GM10847 (cell line): ENCODE measurements around the gene MSN.

Experiments
- POLR2A ChIP-seq: IDR thresholded peaks from 2 replicates; pipeline ENCODE4 v1.6.1; 2011; ENCODE audit not compliant: insufficient read length; ENCODE audit errors: extremely low read depth

MSN gene

GRCh38 chrX:65696613-65697012 is 29.2 kb downstream of the MSN start:
- no peak for TF ChIP-seq POLR2A

GRCh38 chrX:65697211-65697641 is 29.8 kb downstream of the MSN start:
- no peak for TF ChIP-seq POLR2A

DNA sequence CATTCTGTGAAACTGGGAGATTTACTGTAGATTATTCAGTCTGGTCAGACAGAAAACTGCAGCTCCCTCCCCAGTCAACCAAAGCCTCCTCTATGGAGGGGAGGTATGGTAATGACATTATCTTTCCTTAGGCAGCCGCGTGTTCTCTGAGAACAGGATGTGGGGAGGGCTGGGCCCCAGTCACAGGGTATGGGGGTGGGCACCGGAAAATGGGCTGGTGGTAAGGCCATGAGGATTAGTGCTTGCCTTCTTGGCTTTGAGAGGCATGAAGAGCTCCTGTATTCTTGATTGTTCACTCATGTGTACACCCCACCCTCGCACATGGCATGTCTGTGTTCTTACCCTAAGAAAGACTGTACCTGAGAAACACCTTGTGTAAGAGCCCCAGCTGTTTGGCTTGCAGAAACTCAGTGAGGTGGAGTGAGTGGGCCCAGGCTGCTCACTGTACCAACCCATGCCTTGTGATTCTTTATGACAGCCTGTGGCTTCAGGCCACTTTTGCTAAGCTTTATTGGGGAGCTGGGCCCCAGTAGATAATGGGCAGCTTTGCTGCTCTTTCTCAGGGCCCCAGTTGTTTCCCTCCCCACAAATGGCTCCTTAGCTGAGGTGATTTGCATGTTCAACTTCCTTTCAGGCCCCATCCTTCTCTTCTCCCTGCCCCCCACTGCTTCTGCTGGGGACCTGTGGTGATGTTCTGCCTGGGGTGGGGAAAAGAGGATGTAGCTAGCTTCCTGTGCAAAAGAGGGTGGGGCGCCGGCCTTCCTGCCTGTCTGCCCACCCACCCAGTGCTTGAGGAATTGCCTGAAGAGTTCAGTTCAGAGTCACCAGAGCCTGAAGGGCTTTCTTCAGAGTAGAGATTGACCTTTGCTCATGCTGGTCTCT is 30.7 kb downstream of the MSN start:
- TF ChIP-seq POLR2A: peak; percentile 18

- TF ChIP-seq POLR2A: no peak
Observed at GRCh38 chrX:65702956-65703355, 35.5 kb downstream of the MSN start.

- no peak for TF ChIP-seq POLR2A
Observed at GRCh38 chrX:65705439-65705838, 38.0 kb downstream of the MSN start.

DNA sequence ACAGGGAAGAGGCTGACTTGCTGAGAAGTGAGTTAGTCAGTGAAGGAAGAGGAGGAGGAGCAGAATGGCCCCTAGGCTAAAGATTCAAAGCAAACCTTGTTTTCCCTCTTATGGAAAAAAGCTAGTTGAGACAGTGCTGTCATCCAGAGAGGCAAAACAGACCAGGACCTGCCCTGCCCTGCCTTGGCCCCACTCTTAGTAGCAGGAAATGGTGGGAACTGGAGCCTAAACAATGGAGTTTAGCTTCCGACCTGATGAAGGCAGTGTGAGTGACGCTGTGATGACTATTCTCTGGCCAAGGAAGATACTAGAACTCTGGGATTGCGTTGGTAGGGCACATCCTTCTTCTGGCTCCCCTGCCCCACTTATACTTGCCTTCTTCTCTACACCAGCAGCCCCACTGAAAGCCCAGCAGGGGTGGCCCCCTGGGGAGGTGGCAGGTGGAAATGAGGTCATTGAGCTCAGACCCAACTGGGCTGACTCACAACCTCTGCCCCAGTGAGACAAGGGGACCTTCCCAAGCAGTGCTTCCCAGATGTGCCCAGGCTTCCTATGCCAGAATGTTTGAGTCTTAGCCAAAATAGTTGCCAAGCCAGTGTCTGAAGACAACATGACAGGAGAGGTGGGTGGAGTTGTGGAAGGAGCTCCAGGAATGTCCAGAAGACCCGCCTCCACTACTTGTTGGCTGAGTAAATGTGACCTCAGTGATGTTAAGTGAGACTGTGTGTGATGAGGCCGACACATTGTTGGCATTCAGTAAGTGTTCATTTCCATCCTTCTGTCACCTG is 38.8 kb downstream of the MSN start:
- no peak for TF ChIP-seq POLR2A

DNA sequence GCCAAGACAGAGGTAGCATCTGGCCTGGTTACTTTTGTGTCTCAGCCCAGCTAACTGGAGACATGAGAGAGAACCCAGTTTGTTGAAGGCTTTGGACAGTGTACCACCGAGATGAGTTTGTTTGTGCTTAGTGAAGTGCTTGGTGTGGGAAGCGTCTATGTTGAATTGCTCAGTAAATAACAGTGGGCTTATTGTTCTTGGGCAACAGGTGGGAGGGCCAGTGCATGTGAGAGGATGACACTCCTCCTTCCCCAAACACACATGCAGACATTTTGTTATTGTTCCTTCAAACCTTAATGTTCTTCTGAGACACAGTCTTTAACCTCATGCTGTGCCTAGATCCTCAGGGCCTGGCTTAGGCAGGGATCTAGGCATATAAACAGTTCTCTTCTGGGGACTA is 39.7 kb downstream of the MSN start:
- TF ChIP-seq POLR2A: no peak

- TF ChIP-seq POLR2A: no peak
Observed at GRCh38 chrX:65712005-65712806, 44.8 kb downstream of the MSN start.

- no peak for TF ChIP-seq POLR2A
Observed at GRCh38 chrX:65718538-65718937, 51.1 kb downstream of the MSN start.

DNA sequence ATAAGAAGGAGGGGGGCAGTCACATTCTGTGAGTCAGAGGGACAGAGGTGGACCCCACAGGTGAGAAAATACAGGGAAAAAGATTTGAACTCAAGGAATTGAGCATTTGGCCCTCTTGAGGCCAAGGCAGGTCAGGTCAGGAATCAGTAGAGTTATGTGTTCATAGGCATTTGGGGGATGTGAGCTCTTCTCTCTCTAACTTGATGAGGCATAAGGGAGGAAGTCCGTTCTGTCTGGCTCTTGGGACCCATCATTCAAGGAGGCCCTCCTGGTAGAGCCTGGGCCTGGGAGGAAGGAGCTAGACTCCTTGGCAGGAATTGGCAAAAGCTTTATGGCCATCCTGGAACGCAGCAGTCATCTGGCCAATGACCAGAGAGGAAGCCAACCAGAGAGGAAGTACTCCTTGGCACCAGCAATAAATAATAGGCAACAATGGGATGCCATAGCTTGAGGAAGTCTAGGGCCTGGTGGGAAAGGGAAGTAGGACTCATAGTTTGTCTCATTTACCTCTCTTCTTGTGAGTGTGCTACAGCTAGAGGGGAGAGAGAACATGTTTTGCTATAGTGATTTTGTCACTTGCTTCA is 53.0 kb downstream of the MSN start:
- TF ChIP-seq POLR2A: no peak

GRCh38 chrX:65723706-65724105 is 56.3 kb downstream of the MSN start:
- no peak for TF ChIP-seq POLR2A

DNA sequence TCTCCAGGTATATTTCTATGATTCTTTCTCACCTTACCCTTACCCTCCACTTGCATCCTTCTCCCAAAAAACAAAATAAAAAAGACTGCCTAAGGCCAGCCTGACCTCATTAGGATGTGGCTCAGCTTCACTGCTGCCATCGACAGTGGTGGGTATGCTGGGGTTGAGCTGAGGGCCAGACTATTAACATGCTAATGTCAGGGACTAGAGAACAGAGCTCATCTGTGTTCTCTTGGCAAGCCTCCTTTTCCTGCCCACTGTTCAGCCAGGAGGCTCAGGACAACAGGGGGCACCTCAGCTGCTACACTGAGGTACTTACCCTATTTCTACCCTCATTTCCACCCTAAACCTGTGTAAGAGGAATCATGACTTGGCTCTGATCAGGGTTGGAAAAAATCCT is 59.3 kb downstream of the MSN start:
- no peak for TF ChIP-seq POLR2A

DNA sequence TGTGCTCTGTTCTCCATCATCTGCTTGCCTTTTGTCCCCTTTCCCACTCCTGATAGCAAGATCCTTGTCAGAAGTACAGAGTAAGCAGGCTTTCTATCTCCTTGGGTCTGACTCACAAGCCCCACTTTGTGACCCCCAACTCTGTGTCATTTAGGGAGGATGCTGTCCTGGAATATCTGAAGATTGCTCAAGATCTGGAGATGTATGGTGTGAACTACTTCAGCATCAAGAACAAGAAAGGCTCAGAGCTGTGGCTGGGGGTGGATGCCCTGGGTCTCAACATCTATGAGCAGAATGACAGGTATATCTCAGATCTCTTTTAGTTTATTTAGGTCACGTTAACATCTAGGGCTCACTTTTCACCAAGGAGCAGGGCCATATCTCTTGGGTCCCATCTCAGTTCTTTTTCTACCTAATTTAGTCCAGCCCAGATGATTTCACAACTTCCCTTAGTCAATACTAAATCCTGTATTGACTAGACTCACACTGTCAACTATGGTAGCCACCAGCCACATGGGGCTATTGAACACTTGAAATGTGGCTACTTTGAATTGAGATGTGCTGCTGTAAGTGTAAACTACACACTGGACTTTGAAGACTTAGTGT is 64.3 kb downstream of the MSN start:
- no peak for TF ChIP-seq POLR2A

- no peak for TF ChIP-seq POLR2A
Observed at GRCh38 chrX:65740909-65741308, 73.5 kb downstream of the MSN start.

DNA sequence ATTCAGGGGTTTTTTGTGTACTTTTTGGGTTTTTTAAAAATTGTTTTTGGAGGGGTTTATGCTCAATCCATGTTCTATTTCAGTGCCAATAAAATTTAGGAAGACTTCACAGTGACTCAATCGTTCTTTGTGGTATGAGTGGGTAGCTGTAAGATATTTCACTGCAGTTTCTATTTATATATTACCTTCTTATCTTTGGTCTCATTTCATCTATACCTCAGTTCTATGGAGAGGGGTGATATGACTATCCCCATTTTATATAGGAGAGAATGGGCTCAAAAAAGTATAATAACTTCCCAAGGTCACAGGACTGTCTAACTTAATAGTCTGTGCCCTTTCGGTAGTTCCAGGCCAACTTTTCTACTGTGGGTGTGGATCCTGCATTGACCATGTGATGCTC is 74.4 kb downstream of the MSN start:
- no peak for TF ChIP-seq POLR2A

DNA sequence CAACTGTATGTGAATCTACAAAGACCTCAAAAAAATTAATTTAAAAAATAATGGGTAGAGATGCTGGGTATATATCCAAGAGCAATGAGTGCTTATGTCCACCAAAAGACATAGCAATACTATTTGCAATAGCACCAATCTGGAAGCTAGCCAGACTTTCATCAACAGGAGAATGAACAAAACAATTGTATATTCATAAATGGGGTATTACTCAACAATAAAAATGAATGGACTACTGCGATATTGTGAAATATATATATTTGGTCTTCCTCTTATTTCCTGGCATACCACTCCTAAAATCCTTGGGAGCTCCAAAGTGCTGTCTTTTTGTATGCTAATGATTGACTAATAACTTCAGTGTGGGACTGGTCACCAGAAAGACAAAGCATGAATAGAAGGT is 77.5 kb downstream of the MSN start:
- no peak for TF ChIP-seq POLR2A
